Mesenchymal stem cell (in vitro differentiated cells and primary cell): ENCODE results near the gene DIP2C.

Source experiments
- DNase-seq: peaks from one replicate; pipeline ENCODE4 v3.0.0-alpha.2; 2013
- H2AFZ ChIP-seq: one replicate; pipeline ENCODE4 v1.6.1; 2013; ENCODE audit warnings: low read depth, mild to moderate bottlenecking, control low read depth, inconsistent platforms, low read length, moderate library complexity
- H2AK5ac ChIP-seq: 2 replicates; pipeline ENCODE4 v1.6.1; 2013; ENCODE audit warnings: low read length, moderate library complexity, mild to moderate bottlenecking, inconsistent platforms; ENCODE audit not compliant: severe bottlenecking
- H2BK120ac ChIP-seq: one replicate; pipeline ENCODE4 v1.6.1; 2013; ENCODE audit warnings: low read depth, mild to moderate bottlenecking, inconsistent platforms, low read length, moderate library complexity
- H2BK12ac ChIP-seq, 2 experiments: one replicate each; pipeline ENCODE4 v1.6.1; 2013; ENCODE audit warnings: inconsistent platforms in 2 of 2, low read length in 2 of 2, mild to moderate bottlenecking in 2 of 2, moderate library complexity in 2 of 2, control low read depth in 1 of 2
- H2BK15ac ChIP-seq: one replicate; pipeline ENCODE4 v1.6.1; 2013; ENCODE audit warnings: mild to moderate bottlenecking, low read depth, inconsistent platforms; ENCODE audit not compliant: poor library complexity, severe bottlenecking
- H2BK5ac ChIP-seq: 2 replicates; pipeline ENCODE4 v1.6.1; 2013; ENCODE audit warnings: low read depth, mild to moderate bottlenecking, low read length, control low read depth, inconsistent platforms; ENCODE audit not compliant: poor library complexity, severe bottlenecking
- H3K14ac ChIP-seq, 2 experiments: one replicate each; pipeline ENCODE4 v1.6.1; 2013; ENCODE audit warnings: inconsistent platforms in 2 of 2, low read length in 2 of 2, control low read depth in 1 of 2, mild to moderate bottlenecking in 1 of 2, moderate library complexity in 1 of 2
- H3K18ac ChIP-seq, 2 experiments: one replicate each; pipeline ENCODE4 v1.6.1; 2013; ENCODE audit warnings: inconsistent platforms in 2 of 2, low read length in 2 of 2, control low read depth in 1 of 2, low read depth in 1 of 2, mild to moderate bottlenecking in 1 of 2
- H3K23ac ChIP-seq, 2 experiments: one replicate each; pipeline ENCODE4 v1.6.1; 2013; ENCODE audit warnings: inconsistent platforms in 2 of 2, low read length in 2 of 2, mild to moderate bottlenecking in 2 of 2, moderate library complexity in 2 of 2, control low read depth in 1 of 2
- H3K27ac ChIP-seq: 2 replicates; pipeline ENCODE4 v1.5.1; 2013; ENCODE audit warnings: mild to moderate bottlenecking, moderate library complexity, low read length, control low read depth, inconsistent platforms; ENCODE audit not compliant: poor library complexity, severe bottlenecking
- H3K27me3 ChIP-seq, 2 experiments: 2 replicates each; pipeline versions ENCODE4 v1.6.1 to v1.7.0; 2013; ENCODE audit warnings: low read length in 2 of 2, mild to moderate bottlenecking in 2 of 2, moderate library complexity in 2 of 2, control low read depth in 1 of 2, inconsistent platforms in 1 of 2; ENCODE audit not compliant: control insufficient read depth in 1 of 2, insufficient read depth in 1 of 2
- H3K36me3 ChIP-seq, 2 experiments: 2 replicates each; pipeline versions ENCODE4 v1.6.1 to v1.7.0; 2013; ENCODE audit warnings: low read length in 2 of 2, control low read depth in 1 of 2, inconsistent platforms in 1 of 2, low read depth in 1 of 2, mild to moderate bottlenecking in 1 of 2; ENCODE audit not compliant: insufficient read depth in 2 of 2, control insufficient read depth in 1 of 2
- H3K4ac ChIP-seq, 2 experiments: one replicate each; pipeline ENCODE4 v1.6.1; 2013; ENCODE audit warnings: inconsistent platforms in 2 of 2, low read length in 2 of 2, mild to moderate bottlenecking in 2 of 2, moderate library complexity in 2 of 2, control low read depth in 1 of 2, low read depth in 1 of 2
- H3K4me1 ChIP-seq: 2 replicates; pipeline ENCODE4 v1.6.1; 2013; ENCODE audit warnings: low read depth, low read length, control low read depth; ENCODE audit not compliant: control insufficient read depth, insufficient read depth
- H3K4me2 ChIP-seq: 2 replicates; pipeline ENCODE4 v1.6.1; 2013; ENCODE audit warnings: low read length, mild to moderate bottlenecking, inconsistent platforms; ENCODE audit not compliant: poor library complexity, severe bottlenecking
- H3K4me3 ChIP-seq, 2 experiments: 2 replicates each; pipeline versions ENCODE4 v1.5.1 to v1.7.0; 2013; ENCODE audit warnings: low read length in 2 of 2, mild to moderate bottlenecking in 2 of 2, control low read depth in 1 of 2, low read depth in 1 of 2; ENCODE audit not compliant: insufficient read depth in 1 of 2
- H3K79me1 ChIP-seq: replicated peaks from 2 replicates; pipeline ENCODE4 v1.6.1; 2013; ENCODE audit warnings: mild to moderate bottlenecking, control low read depth, low read length, inconsistent platforms; ENCODE audit not compliant: poor library complexity, severe bottlenecking
- H3K9ac ChIP-seq: 2 replicates; pipeline ENCODE4 v1.7.0; 2013; ENCODE audit warnings: mild to moderate bottlenecking, low read length, moderate library complexity
- H3K9me3 ChIP-seq: 2 replicates; pipeline ENCODE4 v1.7.0; 2013; ENCODE audit warnings: mild to moderate bottlenecking, low read length; ENCODE audit not compliant: control insufficient read depth
- H4K8ac ChIP-seq: one replicate; pipeline ENCODE4 v1.6.1; 2013; ENCODE audit warnings: inconsistent platforms, mild to moderate bottlenecking, low read length, moderate library complexity
- H4K91ac ChIP-seq: one replicate; pipeline ENCODE4 v1.6.1; 2013; ENCODE audit warnings: mild to moderate bottlenecking, low read length, inconsistent platforms
- WGBS: methylation state at CpG from one replicate; pipeline ENCODE4 v1.1.7; 2013; ENCODE audit warnings: mixed read lengths; 5-methylcytosine and 5-hydroxymethylcytosine counted together

The DIP2C gene

GRCh38 chr10:423178-423577, 266.3 kb downstream of the DIP2C start:
- Histone ChIP-seq H3K14ac (no peak overlapping the region), H2BK5ac (no peak overlapping the region), H3K18ac (no peak overlapping the region), H3K27me3 (no peaks in the 10 kb centered on the region), H3K27ac (no peak overlapping the region), H3K9ac (no peak overlapping the region), H3K4me1 (no peaks in the 10 kb centered on the region), H3K79me1 (peaks cover 33% of the 10 kb centered on the region), H3K4me2 (no peak overlapping the region), H2BK15ac (no peak overlapping the region), H2BK12ac (no peak overlapping the region), H4K8ac (no peak overlapping the region), H2BK120ac (no peak overlapping the region), H3K36me3 (peaks cover 34 to 54% of the 10 kb centered on the region in 2 experiments), H4K91ac (no peak overlapping the region), H2AK5ac (no peak overlapping the region), H3K4me3 (no peak overlapping the region), H3K9me3 (no peaks in the 10 kb centered on the region), H3K23ac (no peak overlapping the region), H3K4ac (no peak overlapping the region), H2AFZ (no peak overlapping the region)
- WGBS: 98% methylated on average over 7 of the region's 7 CpGs
- no peak for DNase-seq

- no peak overlapping the region for H2AFZ ChIP-seq
- no peak overlapping the region for H2BK15ac ChIP-seq
- no peaks in the 10 kb centered on the region for H3K4me1 ChIP-seq
- no peaks in the 10 kb centered on the region for H3K27me3 ChIP-seq
- H3K4me2 ChIP-seq: no peak overlapping the region
- peaks cover 33% of the 10 kb centered on the region for H3K79me1 ChIP-seq
- no peak overlapping the region for H2BK5ac ChIP-seq
- no peak overlapping the region for H3K23ac ChIP-seq
- no peak overlapping the region for H2BK120ac ChIP-seq
- H3K18ac ChIP-seq: no peak overlapping the region
- H2BK12ac ChIP-seq: no peak overlapping the region
- H3K4me3 ChIP-seq: no peak overlapping the region
- no peak for DNase-seq
- H3K27ac ChIP-seq: no peak overlapping the region
- H3K9ac ChIP-seq: no peak overlapping the region
- 89% methylated on average over 14 of the region's 14 CpGs for WGBS
- peak overlapping the region in 1 of 2 experiments; percentile 35 for H3K14ac ChIP-seq
- H3K36me3 ChIP-seq: peaks cover 36 to 55% of the 10 kb centered on the region in 2 experiments
- no peak overlapping the region for H3K4ac ChIP-seq
- H2AK5ac ChIP-seq: no peak overlapping the region
- no peak overlapping the region for H4K8ac ChIP-seq
- H3K9me3 ChIP-seq: no peaks in the 10 kb centered on the region
- no peak overlapping the region for H4K91ac ChIP-seq
Measured at GRCh38 chr10:422675-423074, 266.8 kb downstream of the DIP2C start.

- Histone ChIP-seq H3K9me3 (no peaks in the 10 kb centered on the region), H3K4me1 (no peaks in the 10 kb centered on the region), H4K8ac (no peak overlapping the region), H2AK5ac (no peak overlapping the region), H2AFZ (no peak overlapping the region), H4K91ac (no peak overlapping the region), H3K14ac (no peak overlapping the region), H3K23ac (no peak overlapping the region), H3K18ac (no peak overlapping the region), H2BK120ac (no peak overlapping the region), H2BK5ac (no peak overlapping the region), H3K27ac (no peak overlapping the region), H3K9ac (no peak overlapping the region), H3K36me3 (peaks cover 40 to 57% of the 10 kb centered on the region in 2 experiments), H3K4me3 (no peak overlapping the region), H3K79me1 (peaks cover 33% of the 10 kb centered on the region), H3K4me2 (no peak overlapping the region), H2BK12ac (no peak overlapping the region), H3K27me3 (no peaks in the 10 kb centered on the region), H3K4ac (no peak overlapping the region), H2BK15ac (no peak overlapping the region)
- no peak for DNase-seq
- 97% methylated on average over 11 of the region's 11 CpGs for WGBS
Measured at GRCh38 chr10:422241-422640, 267.2 kb downstream of the DIP2C start.

GRCh38 chr10:421170-421569, 268.3 kb downstream of the DIP2C start:
- no peak overlapping the region for H3K27ac ChIP-seq
- no peak overlapping the region for H2AK5ac ChIP-seq
- no peaks in the 10 kb centered on the region for H3K9me3 ChIP-seq
- no peak overlapping the region for H3K4ac ChIP-seq
- H3K18ac ChIP-seq: no peak overlapping the region
- no peak overlapping the region for H4K8ac ChIP-seq
- H3K4me2 ChIP-seq: no peak overlapping the region
- no peak for DNase-seq
- H4K91ac ChIP-seq: no peak overlapping the region
- 93% methylated on average over 8 of the region's 8 CpGs for WGBS
- no peak overlapping the region for H2BK120ac ChIP-seq
- H3K36me3 ChIP-seq: peaks cover 45 to 60% of the 10 kb centered on the region in 2 experiments
- H3K23ac ChIP-seq: no peak overlapping the region
- no peaks in the 10 kb centered on the region for H3K4me1 ChIP-seq
- H3K9ac ChIP-seq: no peak overlapping the region
- no peak overlapping the region for H3K14ac ChIP-seq
- no peak overlapping the region for H3K4me3 ChIP-seq
- no peak overlapping the region for H2AFZ ChIP-seq
- no peak overlapping the region for H2BK15ac ChIP-seq
- H2BK5ac ChIP-seq: no peak overlapping the region
- H3K79me1 ChIP-seq: peaks cover 34% of the 10 kb centered on the region
- H2BK12ac ChIP-seq: no peak overlapping the region
- H3K27me3 ChIP-seq: no peaks in the 10 kb centered on the region
